GM20431 (cell line): ENCODE results near the gene TANGO2.

Experiments used
- in situ Hi-C: fragments of 300-500 bp; cut with MseI, MboI; formaldehyde crosslinking; loops from one replicate; pipeline ENCODE4 v1.15.0; 2020; ENCODE audit warnings: low sequenced_read_pairs; ENCODE audit not compliant: unreplicated experiment

Gene TANGO2

GRCh38 chr22:20024650-20025397, 3.9 kb downstream of the TANGO2 start:
- in situ Hi-C loops, result no loop called here

- in situ Hi-C loops, result no loop called here
These were observed 4.7 kb downstream of the TANGO2 start for GRCh38 chr22:20025401-20026203.

GRCh38 chr22:20026204-20026908, 5.4 kb downstream of the TANGO2 start:
- in situ Hi-C loops, result no loop called here

GRCh38 chr22:20026996-20027601, 6.2 kb downstream of the TANGO2 start:
- in situ Hi-C loops, result no loop called here

GRCh38 chr22:20027966-20028854, 7.3 kb downstream of the TANGO2 start:
- in situ Hi-C loops, result no loop called here

GRCh38 chr22:20028855-20029549, 8.1 kb downstream of the TANGO2 start:
- in situ Hi-C loops, result no loop called here

- in situ Hi-C loops, result no loop called here
These were observed 8.8 kb downstream of the TANGO2 start for GRCh38 chr22:20029550-20030225.

GRCh38 chr22:20031732-20032406, 11.0 kb downstream of the TANGO2 start:
- in situ Hi-C loops, result no loop called here

GRCh38 chr22:20032407-20032991, 11.6 kb downstream of the TANGO2 start:
- in situ Hi-C loops, result no loop called here

GRCh38 chr22:20033045-20033706, 12.3 kb downstream of the TANGO2 start:
- in situ Hi-C loops, result no loop called here

GRCh38 chr22:20034143-20034542, 13.2 kb downstream of the TANGO2 start:
- in situ Hi-C loops, result no loop called here

- in situ Hi-C loops, result no loop called here
These were observed 14.6 kb downstream of the TANGO2 start for GRCh38 chr22:20035375-20036083.

GRCh38 chr22:20036084-20036482, 15.2 kb downstream of the TANGO2 start:
- in situ Hi-C loops, result no loop called here

- in situ Hi-C loops, result no loop called here
These were observed 15.9 kb downstream of the TANGO2 start for GRCh38 chr22:20036535-20037392.

GRCh38 chr22:20037419-20037818, 16.5 kb downstream of the TANGO2 start:
- in situ Hi-C loops, result no loop called here
